Posterior cingulate gyrus (tissue), 11 donors: ENCODE data around the gene CCDC150.
"Not testable (repeated sequence)": the region's sequence is repeated elsewhere in the genome, so short reads cannot be mapped to it uniquely, and the experiment has no call there.

ENCODE experiments used
- DNase-seq, 10 donors: peaks; one replicate each; pipeline versions ENCODE4 v3.0.0 to v3.0.0-alpha.2; 2020 to 2021; ENCODE audit warnings: mixed read lengths in 3 of 10
- intact Hi-C: fragments of 100-400 bp; cut with DNase I; formaldehyde crosslinking; loops from one replicate; pipeline ENCODE4 v1.15.1; 2023

Gene CCDC150

DNA sequence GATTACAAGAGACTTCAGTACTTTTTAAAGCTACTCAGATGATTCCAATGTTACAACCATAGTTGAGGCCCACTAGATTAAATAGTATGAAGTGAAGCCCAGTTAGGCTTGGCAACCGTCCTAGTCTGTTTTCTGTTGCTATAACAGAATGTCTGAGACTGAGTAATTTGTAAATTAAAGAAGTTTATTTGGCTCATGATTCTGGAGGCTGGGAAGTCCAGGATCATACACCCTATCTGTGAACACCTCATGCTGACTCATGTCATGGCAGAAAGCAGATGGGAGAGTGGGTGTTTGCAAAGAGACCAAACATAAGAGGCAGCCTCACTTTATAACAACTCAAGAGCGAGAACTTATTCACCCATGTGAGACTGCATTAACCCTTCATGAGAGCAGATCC, 63.1 kb downstream of the CCDC150 start:
- DNase-seq, result peak in 1 of 10 donors; percentile 6
- intact Hi-C loops, result no loop called here

DNA sequence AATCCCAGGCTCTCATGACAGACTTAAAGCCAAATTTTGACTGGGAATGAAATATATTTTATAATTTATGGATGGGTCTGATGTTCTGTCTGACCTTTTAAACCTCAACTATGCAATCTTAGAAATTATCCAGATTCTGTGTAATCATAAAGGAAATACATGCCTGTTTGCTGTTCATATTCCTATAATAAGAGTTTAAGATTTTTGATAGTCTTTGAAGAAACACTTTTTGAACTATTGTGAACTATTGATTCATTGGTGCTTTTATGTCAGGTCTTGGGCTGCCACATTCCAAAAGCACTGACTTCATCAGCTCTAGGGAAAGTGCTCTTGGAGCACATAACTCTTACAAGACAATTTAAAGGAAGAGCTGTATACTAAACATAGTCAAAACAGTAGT, 64.2 kb downstream of the CCDC150 start:
- intact Hi-C loops, result no loop called here
- DNase-seq, result no peak

- intact Hi-C loops, DNase-seq: not testable (repeated sequence)
These were observed 70.5 kb downstream of the CCDC150 start for GRCh38 chr2:196710056-196710455.

DNA sequence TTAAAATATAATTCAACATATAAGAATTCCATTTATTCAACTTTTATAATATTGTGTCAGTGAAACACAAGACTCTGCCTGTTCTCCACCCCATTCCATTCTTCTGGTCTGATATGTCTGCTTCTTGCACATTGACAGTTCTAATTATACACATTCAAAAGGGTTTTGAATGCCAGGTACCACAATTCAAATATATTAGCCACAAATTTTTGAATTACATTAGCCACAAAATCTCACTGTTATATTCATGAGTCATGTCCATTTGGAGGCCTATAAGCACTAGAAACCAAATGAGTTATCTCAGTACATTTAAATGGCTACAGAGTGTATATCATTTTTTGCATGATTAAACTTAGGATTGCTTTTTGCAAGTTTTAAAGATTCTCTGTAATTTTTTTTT, 72.1 kb downstream of the CCDC150 start:
- intact Hi-C loops, result no loop called here
- DNase-seq, result no peak

- intact Hi-C loops, result no loop called here
- DNase-seq, result no peak
These were observed 73.4 kb downstream of the CCDC150 start for GRCh38 chr2:196712867-196713266.

DNA sequence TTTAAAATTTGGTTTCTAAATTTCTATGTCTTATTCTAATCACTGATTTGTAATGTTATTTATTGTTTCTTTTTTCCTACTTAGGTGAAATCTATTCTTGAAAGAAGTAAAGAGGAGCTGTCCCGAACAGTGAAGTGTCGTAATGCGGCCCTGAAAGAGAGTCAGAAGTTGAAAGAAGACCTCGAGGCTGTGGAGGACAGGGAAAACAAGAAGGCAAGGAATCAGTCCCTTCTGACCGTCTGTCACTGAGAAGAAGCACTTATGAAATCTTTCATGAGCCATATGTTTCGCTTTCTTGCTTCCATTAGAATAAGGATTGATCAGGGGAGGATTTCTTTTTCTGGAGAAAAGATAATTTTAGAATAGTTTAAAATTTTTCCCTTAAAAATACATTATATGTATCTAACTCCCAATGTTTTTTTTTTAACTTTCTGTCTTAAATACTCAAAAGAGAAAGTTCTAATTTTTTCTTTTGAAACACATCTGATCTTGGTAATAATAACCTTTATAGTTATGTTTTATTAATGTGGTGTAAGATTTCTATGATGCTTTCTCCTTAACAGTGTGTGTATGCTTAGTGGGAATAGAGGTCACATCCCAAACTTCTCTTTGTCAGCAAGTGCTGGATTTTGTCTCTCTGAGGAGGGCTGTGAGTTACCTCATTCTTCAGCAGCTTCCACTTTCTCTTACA, 79.0 kb downstream of the CCDC150 start:
- no peak for DNase-seq

DNA sequence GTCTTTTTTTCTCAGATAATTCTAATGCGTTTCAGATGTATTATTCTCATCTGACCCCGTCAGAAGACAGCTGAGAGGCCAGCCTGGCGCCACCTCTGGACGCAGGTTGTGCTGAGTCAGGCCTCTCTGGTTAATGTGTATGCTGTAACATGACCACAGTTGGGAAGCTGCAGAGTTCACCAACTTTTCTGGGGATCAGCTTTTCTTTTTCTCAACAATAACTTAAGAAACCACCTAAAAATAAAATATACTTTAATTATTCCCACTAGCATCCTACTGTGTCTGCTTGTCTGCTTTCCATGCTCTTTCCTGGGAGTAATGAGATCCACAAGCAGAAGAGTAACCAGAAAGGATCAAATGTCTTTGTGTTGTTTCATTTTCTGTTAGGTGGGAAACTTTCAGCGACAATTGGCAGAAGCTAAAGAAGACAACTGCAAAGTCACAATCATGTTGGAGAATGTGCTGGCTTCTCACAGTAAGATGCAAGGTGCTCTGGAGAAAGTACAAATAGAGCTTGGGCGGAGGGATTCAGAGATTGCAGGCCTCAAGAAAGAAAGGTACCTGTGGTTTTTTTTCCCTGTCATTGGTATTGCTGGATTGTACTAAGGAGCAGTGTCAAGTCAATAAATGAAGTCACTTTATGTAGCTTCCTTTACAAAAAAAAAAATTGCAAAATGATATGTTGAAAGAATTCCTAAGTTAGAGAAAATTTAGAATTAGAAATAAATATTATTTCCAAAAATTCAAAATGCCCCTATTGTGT, 79.8 kb downstream of the CCDC150 start:
- no peak for DNase-seq
- intact Hi-C loops, result no loop called here

More for the DNA sequence above, 79.0 kb downstream of the CCDC150 start:
- intact Hi-C loops, result no loop called here

DNA sequence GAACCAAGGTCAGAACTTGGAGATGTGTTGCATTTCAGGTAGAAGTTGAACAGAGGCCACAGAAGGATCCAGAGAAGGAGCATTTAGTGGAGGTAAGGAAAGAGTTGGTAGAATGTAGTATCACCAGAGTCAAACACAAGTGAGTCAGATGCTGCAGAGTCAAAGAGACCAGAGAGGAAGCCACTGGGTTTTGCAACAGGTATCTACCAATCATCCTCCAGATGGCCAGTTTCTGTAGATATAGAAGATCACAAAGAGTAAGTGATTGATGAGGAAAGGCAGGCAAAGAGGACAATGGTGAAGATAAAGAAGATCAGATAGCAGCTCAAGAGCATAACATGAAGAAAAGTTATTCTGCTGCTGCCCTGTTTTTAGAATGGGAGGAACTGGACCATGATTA, 84.1 kb downstream of the CCDC150 start:
- no peak for DNase-seq
- intact Hi-C loops, result no loop called here

DNA sequence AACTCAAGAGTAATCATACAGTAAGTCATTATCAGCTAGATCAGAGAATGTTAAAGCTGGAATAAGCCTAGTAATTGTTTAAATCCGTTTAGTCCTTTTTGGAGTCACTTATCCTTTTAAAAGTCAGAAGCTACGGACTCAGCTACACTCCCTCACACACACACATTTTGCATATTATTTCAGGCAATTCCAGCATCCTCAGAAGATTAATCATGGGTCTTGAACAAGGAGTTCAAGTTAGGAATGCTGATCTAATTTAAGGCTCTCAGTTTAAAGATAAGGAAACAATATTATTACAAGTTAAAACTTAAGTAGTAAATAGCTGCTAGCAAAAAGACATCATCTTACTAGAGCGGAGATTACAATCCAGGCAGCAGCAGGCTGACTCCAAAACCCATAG, 85.7 kb downstream of the CCDC150 start:
- intact Hi-C loops, result no loop called here
- no peak for DNase-seq

DNA sequence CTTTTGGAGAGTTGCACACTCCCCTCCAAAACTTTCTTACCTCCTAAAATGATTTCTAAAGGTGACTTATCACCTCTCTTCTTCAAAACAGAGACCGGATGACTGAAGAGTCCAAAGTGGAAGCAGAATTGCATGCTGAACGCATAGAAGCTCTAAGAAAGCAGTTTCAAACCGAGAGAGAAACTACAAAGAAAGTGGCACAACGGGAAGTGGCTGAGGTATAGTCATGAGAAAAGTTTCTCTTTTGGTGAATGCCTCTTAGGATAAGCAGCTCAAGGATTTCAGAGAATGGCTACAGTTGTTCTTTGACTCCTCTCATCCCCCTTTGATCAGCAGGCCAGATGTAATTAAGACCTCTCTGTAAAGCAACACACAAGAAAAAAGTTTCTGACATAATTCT, 86.4 kb downstream of the CCDC150 start:
- DNase-seq, result no peak

DNA sequence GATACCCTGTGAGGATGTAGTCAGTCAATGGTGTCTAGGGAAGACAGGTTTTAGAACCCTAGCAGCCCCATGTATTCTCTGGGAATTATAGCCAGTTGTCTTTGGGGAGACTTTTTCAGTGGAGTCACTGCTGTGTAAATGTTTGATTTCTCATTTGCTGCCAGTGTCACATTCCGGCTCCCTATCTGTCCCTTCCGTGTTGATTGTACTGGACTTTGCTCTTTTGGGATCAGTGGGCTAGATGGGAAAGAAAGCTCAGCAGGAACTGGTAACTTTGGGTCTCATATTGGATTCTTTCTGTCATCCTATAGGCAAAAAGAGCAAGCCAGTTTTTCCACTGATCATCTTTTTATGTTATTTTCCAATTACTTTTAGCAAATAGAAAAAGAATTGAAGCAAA, 89.9 kb downstream of the CCDC150 start:
- DNase-seq, result no peak
- intact Hi-C loops, result no loop called here

More for the DNA sequence above, 86.4 kb downstream of the CCDC150 start:
- intact Hi-C loops, result no loop called here

DNA sequence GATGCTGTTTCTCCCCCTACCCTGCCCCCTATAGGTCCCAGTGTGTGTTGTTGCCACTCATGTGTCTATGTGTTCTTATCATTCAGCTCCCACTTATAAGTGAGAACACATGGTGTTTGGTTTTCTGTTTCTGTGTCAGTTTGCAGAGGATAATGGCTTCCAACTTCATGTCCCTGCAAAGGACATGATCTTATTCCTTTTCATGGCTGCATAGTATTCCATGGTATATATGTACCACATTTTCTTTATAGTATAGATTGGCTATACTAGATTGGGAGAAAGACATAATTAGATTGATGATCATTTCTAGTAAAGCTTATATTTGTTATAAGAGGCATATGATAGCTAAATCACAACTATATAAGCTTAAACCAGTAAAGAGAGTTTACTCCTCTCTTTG, 97.1 kb downstream of the CCDC150 start:
- intact Hi-C loops, DNase-seq: not testable (repeated sequence)

DNA sequence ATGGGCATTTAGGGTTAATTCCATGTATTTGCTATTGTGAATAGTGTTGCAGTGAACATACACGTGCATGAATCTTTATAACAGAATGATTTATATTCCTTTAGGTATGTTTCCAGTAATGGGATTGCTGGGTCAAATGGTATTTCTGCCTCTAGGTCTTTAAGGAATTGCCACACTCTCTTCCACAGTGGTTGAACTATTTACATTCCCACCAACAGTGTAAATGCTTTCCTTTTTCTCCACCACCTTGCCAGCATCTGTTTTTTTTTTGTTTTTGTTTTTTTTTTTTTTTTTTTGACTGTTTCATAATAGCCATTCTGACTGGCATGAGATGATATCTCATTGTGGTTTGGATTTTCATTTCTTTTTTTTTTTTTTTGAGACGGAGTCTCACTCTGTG, 97.5 kb downstream of the CCDC150 start:
- intact Hi-C loops, result no loop called here
- DNase-seq, result no peak

DNA sequence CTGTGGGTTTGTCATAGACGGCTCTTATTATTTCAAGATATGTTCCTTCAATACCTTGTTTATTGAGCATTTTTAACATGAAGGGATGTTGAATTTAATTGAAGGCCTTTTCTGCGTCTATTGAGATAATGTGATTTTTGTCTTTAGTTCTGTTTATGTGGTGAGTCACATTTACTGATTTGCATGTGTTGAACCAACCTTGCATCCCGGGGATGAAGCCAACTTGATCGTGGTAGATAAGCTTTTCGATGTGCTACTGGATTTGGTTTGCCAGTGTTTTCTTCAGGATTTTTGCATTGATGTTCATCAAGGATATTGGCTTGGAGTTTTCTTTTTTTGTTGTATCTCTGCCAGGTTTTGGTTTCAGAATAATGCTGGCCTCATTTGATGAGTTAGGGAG, 99.5 kb downstream of the CCDC150 start:
- intact Hi-C loops, result no loop called here
- no peak for DNase-seq

DNA sequence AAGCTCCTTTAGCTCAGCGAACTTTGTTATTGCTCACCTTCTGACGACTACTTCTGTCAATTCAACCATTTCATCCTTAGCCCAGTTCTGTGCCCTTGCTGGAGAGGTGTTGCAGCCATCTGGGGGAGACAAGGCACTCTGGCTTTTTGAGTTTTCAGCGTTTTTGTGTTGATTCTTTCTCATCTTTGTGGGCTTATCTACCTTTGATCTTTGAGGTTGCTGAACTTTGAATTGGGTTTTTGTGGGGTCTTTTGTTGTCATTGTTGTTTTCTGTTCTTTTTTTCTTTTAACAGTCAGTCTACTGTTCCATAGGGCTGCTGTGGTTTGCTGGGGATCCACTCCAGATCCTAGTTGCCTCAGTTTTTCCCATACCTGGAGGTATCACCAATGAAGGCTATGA, 102.7 kb downstream of the CCDC150 start:
- DNase-seq, result no peak

DNA sequence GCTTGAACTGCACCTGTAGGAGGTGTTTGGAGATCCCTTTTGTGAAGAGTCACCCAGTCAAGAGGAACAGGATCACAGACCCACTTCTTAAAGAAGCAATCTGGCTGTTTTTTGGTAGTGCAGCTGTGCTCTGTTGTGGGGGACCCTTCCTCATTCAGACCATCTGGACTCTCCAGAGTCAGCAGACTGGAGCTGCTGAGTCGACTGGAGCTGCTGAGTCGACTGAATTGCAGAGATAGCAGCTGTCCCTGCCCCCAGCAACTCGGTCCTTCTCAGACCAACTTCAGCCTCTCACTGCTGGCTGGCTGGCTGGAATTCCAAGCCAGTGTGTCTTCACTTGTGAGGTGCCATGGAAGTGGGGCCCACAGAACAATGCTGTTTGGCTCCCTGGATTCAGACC, 103.2 kb downstream of the CCDC150 start:
- DNase-seq, result no peak
- intact Hi-C loops, result no loop called here

More for the DNA sequence above, 102.7 kb downstream of the CCDC150 start:
- intact Hi-C loops, result no loop called here

DNA sequence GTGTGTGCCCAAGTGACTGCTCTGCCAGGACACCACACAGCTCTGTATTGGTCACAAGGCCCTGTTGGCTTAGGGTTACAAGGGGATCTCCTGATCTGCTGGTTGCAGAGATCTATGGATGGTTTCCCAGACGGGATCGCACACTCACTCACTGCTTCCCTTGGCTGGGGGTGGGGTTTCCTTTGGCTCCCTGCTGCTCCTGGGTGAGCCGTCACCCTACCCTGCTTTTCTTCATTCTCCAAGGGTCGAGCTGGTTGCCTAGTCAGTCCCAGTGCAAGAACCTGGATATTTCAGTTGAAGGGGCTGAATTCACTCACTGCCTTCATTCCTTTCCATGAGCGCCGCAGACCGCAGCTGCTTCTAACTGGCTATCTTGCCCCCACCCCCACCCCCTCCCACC, 103.7 kb downstream of the CCDC150 start:
- intact Hi-C loops, result no loop called here
- no peak for DNase-seq

DNA sequence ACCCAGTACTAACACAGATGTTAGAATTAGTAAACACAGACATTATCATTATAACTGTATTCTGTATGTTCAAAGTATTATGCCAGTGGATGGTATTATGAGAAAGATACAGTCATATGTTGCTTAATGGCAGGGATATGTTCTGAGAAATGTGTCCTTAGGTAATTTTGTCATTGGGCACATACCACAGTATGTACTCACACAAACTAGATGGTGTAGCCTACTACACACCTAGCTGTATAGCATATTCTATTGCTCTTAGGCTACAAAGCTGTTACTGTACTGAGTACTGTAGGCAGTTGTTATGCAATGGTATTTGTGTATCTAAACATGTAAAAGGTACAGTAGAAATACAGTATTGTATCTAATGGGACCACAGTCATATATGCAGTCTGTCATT, 106.2 kb downstream of the CCDC150 start:
- no peak for DNase-seq
- intact Hi-C loops, result no loop called here

GRCh38 chr2:196747400-196747799, 107.9 kb downstream of the CCDC150 start:
- intact Hi-C loops, result no loop called here

DNA sequence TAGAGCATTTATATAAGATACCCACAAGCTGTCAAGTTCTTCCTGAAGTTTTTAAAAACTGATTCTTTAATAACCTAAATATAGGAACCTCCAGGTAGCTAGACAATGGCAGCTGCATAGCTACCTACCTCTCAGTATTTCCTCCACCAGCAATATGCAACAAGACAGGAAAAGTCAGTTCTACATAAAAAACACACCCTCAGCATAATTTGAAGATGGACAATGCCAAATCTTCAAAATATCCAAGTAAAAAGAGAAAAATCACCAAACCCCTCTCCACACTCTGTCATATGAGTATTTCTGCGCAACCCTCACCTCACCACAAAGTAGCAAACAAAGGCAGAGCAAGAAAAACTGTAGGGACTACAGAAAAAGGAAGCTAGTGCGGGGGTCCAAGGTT, 108.6 kb downstream of the CCDC150 start:
- no peak for DNase-seq
- intact Hi-C loops, result no loop called here

More at GRCh38 chr2:196747400-196747799, 107.9 kb downstream of the CCDC150 start:
- DNase-seq, result no peak

DNA sequence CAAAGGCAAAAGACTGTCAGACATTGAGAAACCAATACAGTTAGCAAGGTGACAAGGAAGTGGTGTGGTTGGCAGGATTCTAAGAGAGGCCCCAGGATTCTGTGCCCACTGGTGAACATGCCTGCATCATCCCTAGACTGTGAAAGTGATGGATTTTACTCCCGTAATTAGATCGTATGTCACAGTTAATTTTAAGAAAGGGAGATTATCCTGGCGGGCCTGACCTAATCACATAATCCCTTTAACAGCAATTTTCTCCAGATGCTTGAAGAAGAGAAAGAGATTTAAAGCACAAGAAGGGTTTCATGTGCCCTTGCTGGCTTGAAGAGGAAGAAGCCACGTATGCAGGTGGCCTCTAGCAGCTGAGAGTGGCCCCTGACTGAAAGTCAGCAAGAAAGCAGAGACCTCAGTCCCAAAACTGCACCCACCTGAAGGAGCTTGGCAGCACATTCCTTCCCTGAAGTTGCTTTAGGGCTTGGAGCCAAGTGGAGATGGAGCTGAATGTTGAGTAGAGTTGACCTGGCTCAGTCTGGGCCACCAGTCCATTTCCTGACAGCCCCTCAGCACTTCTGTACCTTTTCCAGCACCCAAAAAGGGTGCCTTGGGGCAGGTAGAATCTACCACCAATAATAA, 110.9 kb downstream of the CCDC150 start:
- intact Hi-C loops, result no loop called here
- DNase-seq, result no peak
